Measurements from ENCODE around the gene MBD1.
"Not testable (repeated sequence)": the region's sequence is repeated elsewhere in the genome, so short reads cannot be mapped to it uniquely, and the experiment has no call there.

MBD1 gene

GRCh38 chr18:50281295-50281971 lies at the start of gene MBD1:
Gene MBD1, minus strand, starts transcription at chr18:50281523. Its CDS starts 1,531 bp downstream, at chr18:50279992.
- peaks cover 77% of the 10 kb centered on the region for H3K4me1 Mint-ChIP-seq
- DNase-seq (ENCODE audit: low spot score in 2 of 2) (peak; percentile 89 to 97), ATAC-seq (peak; percentile 92)
- H3K27ac Mint-ChIP-seq, result peak within 1 kb of the TSS; percentile 99
- H3K4me3 Mint-ChIP-seq, result peak within 1 kb of the TSS; percentile 97
- no peaks in the 10 kb centered on the region for H3K9me3 Mint-ChIP-seq
- peaks cover 98% of the 10 kb centered on the region for H3K36me3 Mint-ChIP-seq

GRCh38 chr18:50330176-50330575 lies 48.9 kb upstream of the MBD1 start:
- Mint-ChIP-seq H3K9me3 (no peaks in the 10 kb centered on the region), H3K4me3 (no peak overlapping the region), H3K27ac (no peak overlapping the region), H3K4me1 (no peaks in the 10 kb centered on the region), H3K36me3 (no peaks in the 10 kb centered on the region)
- no peak for ATAC-seq
- no peak for DNase-seq (ENCODE audit: low spot score in 2 of 2)

GRCh38 chr18:50327983-50328382 lies 46.7 kb upstream of the MBD1 start:
- H3K27ac Mint-ChIP-seq, result no peak overlapping the region
- H3K9me3 Mint-ChIP-seq, result no peaks in the 10 kb centered on the region
- H3K4me3 Mint-ChIP-seq, result no peak overlapping the region
- DNase-seq (ENCODE audit: low spot score in 2 of 2) (no peak), ATAC-seq (no peak)
- no peaks in the 10 kb centered on the region for H3K4me1 Mint-ChIP-seq
- H3K36me3 Mint-ChIP-seq, result no peaks in the 10 kb centered on the region

GRCh38 chr18:50320719-50321118 lies 39.4 kb upstream of the MBD1 start:
- Mint-ChIP-seq H3K4me3 (peak overlapping the region; percentile 9), H3K36me3 (no peaks in the 10 kb centered on the region), H3K27ac (no peak overlapping the region), H3K9me3 (no peaks in the 10 kb centered on the region), H3K4me1 (peaks cover 8% of the 10 kb centered on the region)
- no peak for DNase-seq (ENCODE audit: low spot score in 2 of 2)
- no peak for ATAC-seq

GRCh38 chr18:50315100-50315871 lies 34.0 kb upstream of the MBD1 start:
- ATAC-seq (no peak), DNase-seq (ENCODE audit: low spot score in 2 of 2) (no peak)
- Mint-ChIP-seq H3K27ac (no peak overlapping the region), H3K36me3 (no peaks in the 10 kb centered on the region), H3K9me3 (no peaks in the 10 kb centered on the region), H3K4me3 (no peak overlapping the region), H3K4me1 (no peaks in the 10 kb centered on the region)

GRCh38 chr18:50313873-50314460 lies 32.6 kb upstream of the MBD1 start:
- Mint-ChIP-seq H3K36me3 (no peaks in the 10 kb centered on the region), H3K4me3 (no peak overlapping the region), H3K4me1 (no peaks in the 10 kb centered on the region), H3K9me3 (no peaks in the 10 kb centered on the region), H3K27ac (no peak overlapping the region)
- DNase-seq (ENCODE audit: low spot score in 2 of 2) (no peak), ATAC-seq (no peak)

- Mint-ChIP-seq H3K9me3 (no peaks in the 10 kb centered on the region), H3K36me3 (no peaks in the 10 kb centered on the region), H3K4me1 (peaks cover under 1% of the 10 kb centered on the region), H3K27ac (peak overlapping the region; percentile 29), H3K4me3 (no peak overlapping the region)
- DNase-seq (ENCODE audit: low spot score in 2 of 2) (no peak), ATAC-seq (no peak)
These were observed 31.8 kb upstream of the MBD1 start for GRCh38 chr18:50313031-50313607.

GRCh38 chr18:50312296-50313030 lies 31.1 kb upstream of the MBD1 start:
- Mint-ChIP-seq H3K36me3 (peaks cover 5% of the 10 kb centered on the region), H3K9me3 (no peaks in the 10 kb centered on the region), H3K27ac (no peak overlapping the region), H3K4me3 (no peak overlapping the region), H3K4me1 (peaks cover 7% of the 10 kb centered on the region)
- DNase-seq (ENCODE audit: low spot score in 2 of 2) (no peak), ATAC-seq (no peak)

GRCh38 chr18:50311650-50312049 lies 30.3 kb upstream of the MBD1 start:
- Mint-ChIP-seq H3K4me3 (no peak overlapping the region), H3K4me1 (peaks cover 14% of the 10 kb centered on the region), H3K36me3 (peaks cover 5% of the 10 kb centered on the region), H3K9me3 (no peaks in the 10 kb centered on the region), H3K27ac (no peak overlapping the region)
- no peak for DNase-seq (ENCODE audit: low spot score in 2 of 2)
- ATAC-seq, result no peak

GRCh38 chr18:50310080-50310479 lies 28.8 kb upstream of the MBD1 start:
- DNase-seq (ENCODE audit: low spot score in 2 of 2) (no peak), ATAC-seq (no peak)
- Mint-ChIP-seq H3K9me3 (peaks cover 3% of the 10 kb centered on the region), H3K27ac (no peak overlapping the region), H3K4me1 (peaks cover 14% of the 10 kb centered on the region), H3K4me3 (no peak overlapping the region), H3K36me3 (peaks cover 5% of the 10 kb centered on the region)

- not testable (repeated sequence) for H3K36me3 Mint-ChIP-seq; ATAC-seq; DNase-seq (ENCODE audit: low spot score in 2 of 2); H3K27ac Mint-ChIP-seq; H3K9me3 Mint-ChIP-seq; H3K4me3 Mint-ChIP-seq
- H3K4me1 Mint-ChIP-seq, result peaks cover 14% of the 10 kb centered on the region
These were observed 27.5 kb upstream of the MBD1 start for GRCh38 chr18:50308851-50309250.

- peak; percentile 68 to 90 for DNase-seq (ENCODE audit: low spot score in 2 of 2)
- ATAC-seq, result peak; percentile 100
- Mint-ChIP-seq H3K9me3 (peaks cover 3% of the 10 kb centered on the region), H3K36me3 (peaks cover 5% of the 10 kb centered on the region), H3K27ac (peak overlapping the region; percentile 55), H3K4me1 (peaks cover 14% of the 10 kb centered on the region), H3K4me3 (peak overlapping the region; percentile 84)
These were observed 26.6 kb upstream of the MBD1 start for GRCh38 chr18:50307738-50308470.

- H3K4me3 Mint-ChIP-seq, result peak overlapping the region; percentile 84
- peak overlapping the region; percentile 55 for H3K27ac Mint-ChIP-seq
- no peak for DNase-seq (ENCODE audit: low spot score in 2 of 2)
- H3K9me3 Mint-ChIP-seq, result peaks cover 3% of the 10 kb centered on the region
- ATAC-seq, result no peak
- H3K4me1 Mint-ChIP-seq, result peaks cover 14% of the 10 kb centered on the region
- H3K36me3 Mint-ChIP-seq, result peaks cover 5% of the 10 kb centered on the region
These were observed 26.0 kb upstream of the MBD1 start for GRCh38 chr18:50307400-50307737.

GRCh38 chr18:50306944-50307343 lies 25.6 kb upstream of the MBD1 start:
- DNase-seq (ENCODE audit: low spot score in 2 of 2), result no peak
- no peak overlapping the region for H3K27ac Mint-ChIP-seq

More at GRCh38 chr18:50306944-50307343, 25.6 kb upstream of the MBD1 start:
- peak overlapping the region; percentile 84 for H3K4me3 Mint-ChIP-seq
- peaks cover 5% of the 10 kb centered on the region for H3K36me3 Mint-ChIP-seq
- no peak for ATAC-seq
- peaks cover 3% of the 10 kb centered on the region for H3K9me3 Mint-ChIP-seq
- peaks cover 14% of the 10 kb centered on the region for H3K4me1 Mint-ChIP-seq
